ENCODE results near the gene TMCC2. TPM values are rescaled to one million over a fixed set of nuclear protein-coding genes. Genes with fewer than 3 reads are reported as not detected.
A peak's percentile ranks its signal among the peaks of the same experiment; 100 is the strongest.

The TMCC2 gene
- total RNA-seq, 4 donors from 2014 or later = 2.4 to 6.1 (median 5.3) TPM

DNA sequence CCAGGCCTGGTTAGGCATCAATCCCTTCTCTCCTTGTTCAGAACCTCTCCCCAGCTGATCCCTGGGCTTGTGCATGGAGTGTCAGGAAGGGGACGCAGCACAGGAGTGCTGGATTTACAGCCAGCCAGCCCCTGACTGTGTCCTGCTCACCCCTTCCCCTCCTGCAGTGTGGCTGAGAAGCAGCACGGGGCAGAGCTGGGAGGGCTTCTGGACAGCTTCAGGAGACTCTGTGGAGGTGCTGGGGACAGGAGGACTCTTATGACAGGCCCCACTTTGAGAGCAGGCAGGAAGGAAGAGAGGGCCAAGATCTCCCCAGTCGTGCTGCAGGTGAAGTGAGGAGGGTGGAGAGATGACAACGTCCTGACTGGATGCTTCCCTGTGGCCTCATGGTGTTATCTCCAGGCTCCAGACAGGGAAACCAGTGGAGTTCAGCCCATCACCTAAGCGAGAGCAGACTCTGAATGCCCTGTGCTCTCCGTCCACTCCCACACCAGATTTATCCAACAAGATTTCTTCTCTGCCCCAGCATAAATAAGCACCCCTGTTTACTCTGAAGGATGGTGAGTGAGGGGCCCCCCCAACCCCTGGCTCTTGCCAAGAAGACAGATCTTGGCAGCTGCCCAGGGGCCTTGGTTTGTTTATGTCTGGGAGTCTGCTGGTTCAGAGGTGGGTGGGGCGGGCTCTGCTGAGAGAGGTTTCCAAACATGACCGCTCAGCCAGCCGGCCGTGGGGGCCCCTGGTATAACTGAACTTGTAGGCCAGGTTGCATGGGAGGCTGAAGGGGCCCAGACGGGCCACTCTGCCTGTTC lies 21.3 kb downstream of the TMCC2 start:
- peaks cover 6 to 17% of the 10 kb centered on the region in 2 donors for H3K4me1 ChIP-seq
- peak; percentile 64 to 90 for DNase-seq
- H3K27ac ChIP-seq = peak overlapping the region; percentile 64 to 74
- no peak overlapping the region for H3K4me3 ChIP-seq
- no peaks in the 10 kb centered on the region for H3K27me3 ChIP-seq
- H3K36me3 ChIP-seq = no peaks in the 10 kb centered on the region
- intact Hi-C loops (cut with DNase I; ENCODE audit: low total_unique reads) = no loop called here
- no peak for TF ChIP-seq POLR2A (IDR thresholded peaks at IDR 0.05)
- TF ChIP-seq, protein P1, sequence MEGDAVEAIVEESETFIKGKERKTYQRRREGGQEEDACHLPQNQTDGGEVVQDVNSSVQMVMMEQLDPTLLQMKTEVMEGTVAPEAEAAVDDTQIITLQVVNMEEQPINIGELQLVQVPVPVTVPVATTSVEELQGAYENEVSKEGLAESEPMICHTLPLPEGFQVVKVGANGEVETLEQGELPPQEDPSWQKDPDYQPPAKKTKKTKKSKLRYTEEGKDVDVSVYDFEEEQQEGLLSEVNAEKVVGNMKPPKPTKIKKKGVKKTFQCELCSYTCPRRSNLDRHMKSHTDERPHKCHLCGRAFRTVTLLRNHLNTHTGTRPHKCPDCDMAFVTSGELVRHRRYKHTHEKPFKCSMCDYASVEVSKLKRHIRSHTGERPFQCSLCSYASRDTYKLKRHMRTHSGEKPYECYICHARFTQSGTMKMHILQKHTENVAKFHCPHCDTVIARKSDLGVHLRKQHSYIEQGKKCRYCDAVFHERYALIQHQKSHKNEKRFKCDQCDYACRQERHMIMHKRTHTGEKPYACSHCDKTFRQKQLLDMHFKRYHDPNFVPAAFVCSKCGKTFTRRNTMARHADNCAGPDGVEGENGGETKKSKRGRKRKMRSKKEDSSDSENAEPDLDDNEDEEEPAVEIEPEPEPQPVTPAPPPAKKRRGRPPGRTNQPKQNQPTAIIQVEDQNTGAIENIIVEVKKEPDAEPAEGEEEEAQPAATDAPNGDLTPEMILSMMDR (IDR thresholded peaks at IDR 0.05) = no peak
- no peaks in the 10 kb centered on the region for H3K9me3 ChIP-seq

DNA sequence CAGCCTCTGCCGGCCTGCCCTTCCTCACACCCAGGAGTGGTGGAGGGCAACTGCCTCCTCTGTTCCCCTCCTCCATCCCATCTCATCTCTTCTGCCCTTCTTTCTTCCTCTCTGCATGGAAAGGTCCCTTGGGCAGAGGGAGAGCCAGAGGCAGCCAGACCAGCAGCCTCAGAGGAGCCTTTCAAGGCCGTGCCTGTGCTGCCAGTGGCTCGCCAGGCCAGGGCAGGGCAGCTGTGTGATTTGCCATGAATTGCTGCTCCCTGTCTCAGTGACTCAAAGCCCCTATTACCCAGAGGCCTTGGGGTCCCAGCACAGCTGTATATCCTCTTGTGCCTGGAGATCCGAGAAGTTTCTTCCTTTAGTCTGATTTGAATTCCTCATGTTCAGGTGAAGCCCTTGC lies 21.9 kb downstream of the TMCC2 start:
- H3K27ac ChIP-seq = peak overlapping the region; percentile 64 to 74
- no peaks in the 10 kb centered on the region for H3K36me3 ChIP-seq
- no peak for TF ChIP-seq POLR2A (IDR thresholded peaks at IDR 0.05)
- TF ChIP-seq, protein P1 (IDR thresholded peaks at IDR 0.05) = no peak
- intact Hi-C loops (cut with DNase I; ENCODE audit: low total_unique reads) = no loop called here
- H3K4me1 ChIP-seq = peaks cover 6 to 17% of the 10 kb centered on the region in 2 donors
- H3K9me3 ChIP-seq = no peaks in the 10 kb centered on the region
- no peaks in the 10 kb centered on the region for H3K27me3 ChIP-seq
- no peak for DNase-seq
- H3K4me3 ChIP-seq = no peak overlapping the region

DNA sequence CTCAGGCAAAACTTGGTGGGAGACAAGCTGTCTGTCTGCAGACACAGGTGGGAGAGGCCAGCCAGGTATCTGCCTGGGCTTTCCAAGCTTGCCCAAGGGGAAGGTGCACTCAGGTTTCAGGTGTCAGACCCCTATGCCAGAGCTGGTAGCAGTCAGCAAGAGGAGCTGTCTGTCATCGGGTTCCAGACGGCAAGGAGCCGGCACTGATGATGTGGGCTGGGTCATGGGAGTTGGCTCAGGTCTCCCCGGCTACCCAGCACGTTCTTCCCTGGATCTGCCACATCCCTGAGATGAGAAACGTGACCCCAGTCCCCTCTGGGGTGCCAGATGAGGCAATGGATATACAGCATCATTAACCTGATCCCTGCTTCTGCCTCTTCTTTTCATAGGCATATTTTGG lies 23.0 kb downstream of the TMCC2 start:
- Histone ChIP-seq H3K27ac (peak overlapping the region in 1 of 2 donors; percentile 41), H3K4me1 (peaks cover 6 to 17% of the 10 kb centered on the region in 2 donors)

DNA sequence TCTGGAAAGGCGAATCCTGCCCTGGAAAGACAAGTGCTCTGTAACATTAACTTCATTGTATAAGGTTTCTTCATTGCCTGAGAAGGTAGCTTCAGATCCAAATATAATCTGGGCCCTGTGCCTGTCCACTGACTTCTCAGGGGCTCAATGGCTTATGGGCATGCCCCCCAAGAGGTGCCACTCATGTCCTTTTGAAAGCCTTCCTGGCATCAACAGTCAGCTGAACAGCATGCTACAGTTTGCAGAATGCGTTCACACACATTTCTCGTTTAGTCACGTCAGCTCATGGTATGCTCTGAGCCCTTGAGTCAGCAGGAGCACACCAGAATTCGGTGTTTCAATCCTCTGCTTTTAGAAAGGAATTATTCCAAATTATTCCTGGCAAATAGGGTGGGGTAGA lies 23.8 kb downstream of the TMCC2 start:
- Histone ChIP-seq H3K4me1 (peaks cover 4 to 14% of the 10 kb centered on the region in 2 donors), H3K27ac (peak overlapping the region in 1 of 2 donors; percentile 41)

More for the DNA sequence above, 23.0 kb downstream of the TMCC2 start:
- H3K4me3 ChIP-seq = no peak overlapping the region
- H3K9me3 ChIP-seq = no peaks in the 10 kb centered on the region
- intact Hi-C loops (cut with DNase I; ENCODE audit: low total_unique reads) = no loop called here
- no peak for DNase-seq
- TF ChIP-seq, protein P1 (IDR thresholded peaks at IDR 0.05) = no peak
- no peak for TF ChIP-seq POLR2A (IDR thresholded peaks at IDR 0.05)
- H3K36me3 ChIP-seq = no peaks in the 10 kb centered on the region
- H3K27me3 ChIP-seq = no peaks in the 10 kb centered on the region

More for the DNA sequence above, 23.8 kb downstream of the TMCC2 start:
- no peaks in the 10 kb centered on the region for H3K27me3 ChIP-seq
- TF ChIP-seq POLR2A (IDR thresholded peaks at IDR 0.05) = no peak
- TF ChIP-seq, protein P1 (IDR thresholded peaks at IDR 0.05) = no peak
- intact Hi-C loops (cut with DNase I; ENCODE audit: low total_unique reads) = no loop called here
- no peak for DNase-seq
- H3K36me3 ChIP-seq = no peaks in the 10 kb centered on the region
- no peak overlapping the region for H3K4me3 ChIP-seq
- no peaks in the 10 kb centered on the region for H3K9me3 ChIP-seq

All from uterus (tissue), 4 donors.